GM13976 (cell line): Measurements from ENCODE around the gene FOXN3.

Experiments
- DNase-seq: peaks from one replicate; pipeline ENCODE4 v3.0.0; 2012; ENCODE audit warnings: low spot score
- in situ Hi-C: fragments of 300-500 bp; cut with MboI; formaldehyde crosslinking; loops from one replicate; pipeline ENCODE4 v1.12.0; 2022; ENCODE audit warnings: low sequenced_read_pairs, mixed read lengths, inconsistent platforms; ENCODE audit not compliant: unreplicated experiment
- TF ChIP-seq, protein P1 (sequence below): IDR thresholded peaks from 2 replicates; pipeline ENCODE4 v1.5.1; 2012; ENCODE audit warnings: borderline replicate concordance, mild to moderate bottlenecking; ENCODE audit not compliant: insufficient read depth; ENCODE audit errors: extremely low read depth, missing control alignments, control extremely low read depth

FOXN3 gene

DNA sequence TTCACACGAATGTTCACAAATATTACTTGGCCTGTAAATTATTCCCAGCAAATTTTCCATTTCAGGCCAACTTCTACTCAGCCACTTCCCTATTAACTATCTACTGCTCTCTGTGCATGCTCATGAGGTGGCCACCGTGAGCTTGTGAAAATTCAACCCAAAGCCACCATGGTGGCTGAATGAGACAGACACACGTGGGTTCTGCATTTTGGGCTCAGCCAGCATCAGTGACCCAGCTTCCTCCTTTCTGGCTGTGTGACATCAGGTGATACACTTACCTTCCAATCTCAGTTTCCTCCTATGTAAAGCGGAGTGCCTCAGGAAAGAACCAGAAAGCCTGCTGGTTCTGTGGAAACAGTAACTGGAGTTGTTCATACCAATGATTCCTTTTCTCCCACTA is 175.8 kb downstream of the FOXN3 start:
- DNase-seq = no peak
- in situ Hi-C loops = no loop called here
- TF ChIP-seq, protein P1, sequence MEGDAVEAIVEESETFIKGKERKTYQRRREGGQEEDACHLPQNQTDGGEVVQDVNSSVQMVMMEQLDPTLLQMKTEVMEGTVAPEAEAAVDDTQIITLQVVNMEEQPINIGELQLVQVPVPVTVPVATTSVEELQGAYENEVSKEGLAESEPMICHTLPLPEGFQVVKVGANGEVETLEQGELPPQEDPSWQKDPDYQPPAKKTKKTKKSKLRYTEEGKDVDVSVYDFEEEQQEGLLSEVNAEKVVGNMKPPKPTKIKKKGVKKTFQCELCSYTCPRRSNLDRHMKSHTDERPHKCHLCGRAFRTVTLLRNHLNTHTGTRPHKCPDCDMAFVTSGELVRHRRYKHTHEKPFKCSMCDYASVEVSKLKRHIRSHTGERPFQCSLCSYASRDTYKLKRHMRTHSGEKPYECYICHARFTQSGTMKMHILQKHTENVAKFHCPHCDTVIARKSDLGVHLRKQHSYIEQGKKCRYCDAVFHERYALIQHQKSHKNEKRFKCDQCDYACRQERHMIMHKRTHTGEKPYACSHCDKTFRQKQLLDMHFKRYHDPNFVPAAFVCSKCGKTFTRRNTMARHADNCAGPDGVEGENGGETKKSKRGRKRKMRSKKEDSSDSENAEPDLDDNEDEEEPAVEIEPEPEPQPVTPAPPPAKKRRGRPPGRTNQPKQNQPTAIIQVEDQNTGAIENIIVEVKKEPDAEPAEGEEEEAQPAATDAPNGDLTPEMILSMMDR = no peak

DNA sequence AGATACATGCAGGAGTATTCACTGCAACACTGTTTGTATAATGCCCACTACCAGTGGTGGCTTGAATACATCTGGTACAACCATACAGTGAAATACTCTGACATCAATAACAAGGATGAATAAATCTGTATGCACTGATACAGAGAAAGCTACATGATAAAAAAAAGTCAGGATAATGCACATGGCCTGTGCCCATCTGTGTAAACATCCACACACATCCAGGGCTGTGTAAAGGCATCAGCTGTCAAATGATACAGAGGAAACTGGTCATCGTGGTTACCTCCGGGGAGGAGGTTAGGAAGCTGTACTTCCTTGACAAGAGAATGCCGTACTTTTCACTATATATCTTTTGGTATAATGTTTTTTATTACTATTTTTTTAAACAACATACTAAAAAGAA is 176.6 kb downstream of the FOXN3 start:
- TF ChIP-seq, protein P1 = no peak
- in situ Hi-C loops = no loop called here
- no peak for DNase-seq

DNA sequence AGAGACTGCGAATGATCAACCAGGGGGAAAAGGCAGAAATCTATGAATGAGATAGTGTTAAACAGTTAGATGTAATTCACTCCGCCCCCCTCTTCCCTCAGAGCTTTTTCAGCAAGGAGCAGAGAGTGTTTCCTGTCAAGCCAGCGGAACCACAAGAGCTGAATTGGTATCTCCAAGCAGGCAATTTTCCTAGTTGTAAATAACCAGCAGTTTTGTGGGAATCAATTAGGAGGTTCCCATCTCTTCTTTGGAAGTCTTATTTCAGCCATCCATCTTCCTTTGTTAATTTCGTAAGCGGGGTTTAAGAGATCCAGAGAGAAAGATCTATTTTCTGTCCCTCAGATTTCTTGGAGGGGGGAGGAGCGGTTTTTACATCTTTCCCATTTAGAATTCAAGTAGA is 178.0 kb downstream of the FOXN3 start:
- TF ChIP-seq, protein P1 = no peak
- DNase-seq = no peak
- in situ Hi-C loops = no loop called here

DNA sequence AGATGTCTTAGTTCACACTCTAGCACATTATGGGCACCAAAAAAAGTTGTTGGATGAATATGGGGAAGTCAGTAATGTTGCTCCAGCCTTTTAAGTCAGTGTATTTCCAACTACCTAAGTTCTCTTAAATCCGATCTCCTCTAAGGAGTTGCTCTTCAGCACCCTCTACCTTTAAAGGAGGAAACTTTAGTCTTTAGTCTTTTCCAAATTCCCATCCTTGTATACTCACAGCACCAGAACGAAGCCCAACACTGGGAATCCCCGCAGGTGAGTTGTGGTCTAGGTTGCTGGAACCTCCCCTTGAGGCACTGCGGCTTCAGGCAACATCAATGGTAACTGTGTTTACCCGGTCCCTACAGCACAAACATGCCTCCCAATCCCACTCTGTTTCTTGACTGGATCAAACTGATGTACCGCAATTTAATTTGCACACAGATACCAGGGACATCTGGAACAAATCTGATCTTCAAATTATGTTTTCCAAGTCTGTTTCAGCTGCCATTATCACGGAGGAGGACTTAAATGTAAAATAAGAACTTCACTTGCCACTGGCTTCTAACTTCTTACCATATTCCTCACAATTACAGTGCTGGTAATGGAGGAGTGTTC is 179.0 kb downstream of the FOXN3 start:
- no peak for DNase-seq
- in situ Hi-C loops = no loop called here
- TF ChIP-seq, protein P1 = no peak

DNA sequence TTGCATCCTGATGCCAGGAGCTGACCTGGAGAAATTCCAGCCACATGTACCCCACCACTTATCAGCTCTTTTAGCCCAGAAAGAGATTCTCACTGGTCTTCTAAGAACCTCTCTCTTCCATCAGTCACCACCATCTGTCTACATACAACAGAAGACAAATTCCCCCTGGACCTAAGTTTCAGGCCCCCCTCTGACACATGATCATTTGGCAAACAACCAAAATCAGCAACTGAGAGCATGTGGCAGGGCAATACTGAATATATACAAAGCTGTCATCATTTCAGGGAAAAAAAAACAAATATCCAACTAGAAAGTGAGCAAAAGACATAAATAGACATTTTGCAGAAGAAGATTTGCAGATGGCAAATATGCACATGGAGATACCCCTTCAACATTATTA is 180.2 kb downstream of the FOXN3 start:
- DNase-seq = no peak
- in situ Hi-C loops = no loop called here
- TF ChIP-seq, protein P1 = no peak

DNA sequence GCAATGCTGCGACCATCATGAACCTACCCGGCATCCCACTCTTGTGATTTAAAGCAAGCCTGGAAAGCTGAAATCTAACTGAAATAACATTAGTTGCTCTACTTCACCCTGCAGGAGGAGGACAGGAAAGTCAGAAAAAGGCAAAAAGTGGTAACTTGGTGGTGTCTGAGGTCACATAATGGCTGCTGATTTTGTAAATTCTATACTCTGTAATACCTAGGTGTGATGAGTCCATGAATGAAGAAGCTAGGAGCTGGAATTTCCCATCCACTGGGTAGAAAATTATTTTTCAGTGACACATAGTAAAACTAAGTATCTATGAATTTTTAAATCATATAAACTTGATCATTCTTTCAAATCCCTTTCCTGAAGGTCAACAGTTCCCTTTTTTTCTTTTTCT is 183.8 kb downstream of the FOXN3 start:
- TF ChIP-seq, protein P1 = no peak
- DNase-seq = no peak
- in situ Hi-C loops = no loop called here
